ENCODE measurements around the gene OPTC. TPM values are rescaled to one million over a fixed set of nuclear protein-coding genes. Genes with fewer than 3 reads are reported as not detected.

Gene OPTC
- total and polyA plus RNA-seq, 9 of the 15 experiments (the other 6 are each of a cell fraction or from before 2014, with no cell fraction given): not detected

DNA sequence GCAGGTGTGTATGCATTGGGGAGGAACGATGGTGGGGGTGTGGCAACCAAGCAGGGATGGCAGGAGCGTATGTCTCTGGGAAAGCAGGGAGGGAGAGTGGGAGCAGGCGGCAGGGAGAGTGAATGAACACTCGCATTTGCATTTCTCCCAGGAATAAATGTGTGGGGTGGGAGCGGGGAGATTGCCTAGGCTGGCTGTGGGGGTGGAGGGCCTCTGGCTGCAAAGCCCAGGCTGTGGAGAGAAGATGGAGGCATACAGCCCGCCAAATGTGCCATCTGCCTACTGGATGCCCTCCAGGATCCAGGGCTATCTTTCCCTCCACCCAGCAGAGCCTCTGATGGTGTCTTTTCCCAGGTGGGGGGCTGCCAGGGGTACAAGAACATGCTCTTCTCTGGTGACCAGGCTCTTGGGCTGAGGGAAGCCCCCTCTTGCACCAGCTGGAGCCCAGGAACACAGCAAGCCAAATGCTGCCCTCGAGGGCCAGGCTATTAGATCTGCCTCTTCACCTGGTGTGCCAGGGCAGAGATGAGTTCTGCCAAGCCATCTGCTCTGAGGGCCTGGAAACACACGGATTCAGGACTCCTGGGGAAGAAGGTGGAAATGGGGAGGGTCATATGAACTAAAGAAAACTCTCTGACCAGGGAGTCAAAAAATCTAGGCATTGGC, 1.7 kb upstream of the OPTC start (continued):
- TF ChIP-seq, protein P1, sequence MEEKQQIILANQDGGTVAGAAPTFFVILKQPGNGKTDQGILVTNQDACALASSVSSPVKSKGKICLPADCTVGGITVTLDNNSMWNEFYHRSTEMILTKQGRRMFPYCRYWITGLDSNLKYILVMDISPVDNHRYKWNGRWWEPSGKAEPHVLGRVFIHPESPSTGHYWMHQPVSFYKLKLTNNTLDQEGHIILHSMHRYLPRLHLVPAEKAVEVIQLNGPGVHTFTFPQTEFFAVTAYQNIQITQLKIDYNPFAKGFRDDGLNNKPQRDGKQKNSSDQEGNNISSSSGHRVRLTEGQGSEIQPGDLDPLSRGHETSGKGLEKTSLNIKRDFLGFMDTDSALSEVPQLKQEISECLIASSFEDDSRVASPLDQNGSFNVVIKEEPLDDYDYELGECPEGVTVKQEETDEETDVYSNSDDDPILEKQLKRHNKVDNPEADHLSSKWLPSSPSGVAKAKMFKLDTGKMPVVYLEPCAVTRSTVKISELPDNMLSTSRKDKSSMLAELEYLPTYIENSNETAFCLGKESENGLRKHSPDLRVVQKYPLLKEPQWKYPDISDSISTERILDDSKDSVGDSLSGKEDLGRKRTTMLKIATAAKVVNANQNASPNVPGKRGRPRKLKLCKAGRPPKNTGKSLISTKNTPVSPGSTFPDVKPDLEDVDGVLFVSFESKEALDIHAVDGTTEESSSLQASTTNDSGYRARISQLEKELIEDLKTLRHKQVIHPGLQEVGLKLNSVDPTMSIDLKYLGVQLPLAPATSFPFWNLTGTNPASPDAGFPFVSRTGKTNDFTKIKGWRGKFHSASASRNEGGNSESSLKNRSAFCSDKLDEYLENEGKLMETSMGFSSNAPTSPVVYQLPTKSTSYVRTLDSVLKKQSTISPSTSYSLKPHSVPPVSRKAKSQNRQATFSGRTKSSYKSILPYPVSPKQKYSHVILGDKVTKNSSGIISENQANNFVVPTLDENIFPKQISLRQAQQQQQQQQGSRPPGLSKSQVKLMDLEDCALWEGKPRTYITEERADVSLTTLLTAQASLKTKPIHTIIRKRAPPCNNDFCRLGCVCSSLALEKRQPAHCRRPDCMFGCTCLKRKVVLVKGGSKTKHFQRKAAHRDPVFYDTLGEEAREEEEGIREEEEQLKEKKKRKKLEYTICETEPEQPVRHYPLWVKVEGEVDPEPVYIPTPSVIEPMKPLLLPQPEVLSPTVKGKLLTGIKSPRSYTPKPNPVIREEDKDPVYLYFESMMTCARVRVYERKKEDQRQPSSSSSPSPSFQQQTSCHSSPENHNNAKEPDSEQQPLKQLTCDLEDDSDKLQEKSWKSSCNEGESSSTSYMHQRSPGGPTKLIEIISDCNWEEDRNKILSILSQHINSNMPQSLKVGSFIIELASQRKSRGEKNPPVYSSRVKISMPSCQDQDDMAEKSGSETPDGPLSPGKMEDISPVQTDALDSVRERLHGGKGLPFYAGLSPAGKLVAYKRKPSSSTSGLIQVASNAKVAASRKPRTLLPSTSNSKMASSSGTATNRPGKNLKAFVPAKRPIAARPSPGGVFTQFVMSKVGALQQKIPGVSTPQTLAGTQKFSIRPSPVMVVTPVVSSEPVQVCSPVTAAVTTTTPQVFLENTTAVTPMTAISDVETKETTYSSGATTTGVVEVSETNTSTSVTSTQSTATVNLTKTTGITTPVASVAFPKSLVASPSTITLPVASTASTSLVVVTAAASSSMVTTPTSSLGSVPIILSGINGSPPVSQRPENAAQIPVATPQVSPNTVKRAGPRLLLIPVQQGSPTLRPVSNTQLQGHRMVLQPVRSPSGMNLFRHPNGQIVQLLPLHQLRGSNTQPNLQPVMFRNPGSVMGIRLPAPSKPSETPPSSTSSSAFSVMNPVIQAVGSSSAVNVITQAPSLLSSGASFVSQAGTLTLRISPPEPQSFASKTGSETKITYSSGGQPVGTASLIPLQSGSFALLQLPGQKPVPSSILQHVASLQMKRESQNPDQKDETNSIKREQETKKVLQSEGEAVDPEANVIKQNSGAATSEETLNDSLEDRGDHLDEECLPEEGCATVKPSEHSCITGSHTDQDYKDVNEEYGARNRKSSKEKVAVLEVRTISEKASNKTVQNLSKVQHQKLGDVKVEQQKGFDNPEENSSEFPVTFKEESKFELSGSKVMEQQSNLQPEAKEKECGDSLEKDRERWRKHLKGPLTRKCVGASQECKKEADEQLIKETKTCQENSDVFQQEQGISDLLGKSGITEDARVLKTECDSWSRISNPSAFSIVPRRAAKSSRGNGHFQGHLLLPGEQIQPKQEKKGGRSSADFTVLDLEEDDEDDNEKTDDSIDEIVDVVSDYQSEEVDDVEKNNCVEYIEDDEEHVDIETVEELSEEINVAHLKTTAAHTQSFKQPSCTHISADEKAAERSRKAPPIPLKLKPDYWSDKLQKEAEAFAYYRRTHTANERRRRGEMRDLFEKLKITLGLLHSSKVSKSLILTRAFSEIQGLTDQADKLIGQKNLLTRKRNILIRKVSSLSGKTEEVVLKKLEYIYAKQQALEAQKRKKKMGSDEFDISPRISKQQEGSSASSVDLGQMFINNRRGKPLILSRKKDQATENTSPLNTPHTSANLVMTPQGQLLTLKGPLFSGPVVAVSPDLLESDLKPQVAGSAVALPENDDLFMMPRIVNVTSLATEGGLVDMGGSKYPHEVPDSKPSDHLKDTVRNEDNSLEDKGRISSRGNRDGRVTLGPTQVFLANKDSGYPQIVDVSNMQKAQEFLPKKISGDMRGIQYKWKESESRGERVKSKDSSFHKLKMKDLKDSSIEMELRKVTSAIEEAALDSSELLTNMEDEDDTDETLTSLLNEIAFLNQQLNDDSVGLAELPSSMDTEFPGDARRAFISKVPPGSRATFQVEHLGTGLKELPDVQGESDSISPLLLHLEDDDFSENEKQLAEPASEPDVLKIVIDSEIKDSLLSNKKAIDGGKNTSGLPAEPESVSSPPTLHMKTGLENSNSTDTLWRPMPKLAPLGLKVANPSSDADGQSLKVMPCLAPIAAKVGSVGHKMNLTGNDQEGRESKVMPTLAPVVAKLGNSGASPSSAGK (IDR thresholded peaks at IDR 0.05): no peak
- no peak for TF ChIP-seq ZEB2 (IDR thresholded peaks at IDR 0.05)
- no peak for TF ChIP-seq NBN (IDR thresholded peaks at IDR 0.05; ENCODE audit: low read depth)

All from K562 (cell line).